Measurements from ENCODE around the gene FLRT2. TPM values are rescaled to one million over a fixed set of nuclear protein-coding genes. Genes with fewer than 3 reads are reported as not detected.

Gene FLRT2
- total RNA-seq, 1 experiment from 2014 or later, result 0.07 TPM

DNA sequence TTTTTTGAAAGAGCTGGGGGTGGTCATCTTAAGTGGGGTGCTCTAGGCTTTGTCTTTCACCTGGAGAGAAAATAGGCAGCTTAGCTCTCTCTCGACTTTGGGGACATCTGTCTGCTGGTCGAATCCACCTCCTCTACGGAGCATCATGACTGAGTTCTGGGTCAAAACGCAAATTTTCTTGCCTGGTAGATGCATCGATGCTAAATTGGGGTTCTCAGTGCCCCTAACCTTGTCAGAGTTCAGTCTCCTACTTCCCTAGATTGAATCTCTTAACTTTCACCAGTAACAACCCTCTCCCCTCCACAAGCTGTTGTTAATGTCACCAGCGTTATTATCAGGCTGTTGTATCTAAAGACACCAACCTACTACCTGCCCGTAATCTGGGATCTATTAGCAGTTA is 682 bp downstream of the FLRT2 start:
- Histone ChIP-seq H3K9me2 (replicated peaks; ENCODE audit: low read length) (no peaks in the 10 kb centered on the region), H2AFZ (ENCODE audit: low read length) (no peak overlapping the region), H3K4me1 (ENCODE audit: insufficient read depth, low read length) (peaks cover 16% of the 10 kb centered on the region), H3K27ac (ENCODE audit: low read length) (no peak overlapping the region), H4K20me1 (ENCODE audit: low read length) (no peaks in the 10 kb centered on the region), H3K4me2 (ENCODE audit: low read length) (no peak overlapping the region), H3K79me2 (ENCODE audit: low read length) (no peaks in the 10 kb centered on the region), H3K36me3 (ENCODE audit: low read depth, low read length) (no peaks in the 10 kb centered on the region), H3K4me3 (ENCODE audit: low read length) (no peak overlapping the region), H3F3A (ENCODE audit: low read length, unreplicated experiment) (no peaks in the 10 kb centered on the region), H3K27me3 (ENCODE audit: low read length) (peaks cover 9% of the 10 kb centered on the region; the same call in 1 of the 2 replicates), H3K9ac (ENCODE audit: low read length) (no peak overlapping the region), H3K9me3 (ENCODE audit: low read length) (no peaks in the 10 kb centered on the region)
- no TSS peak for BruUV-seq (replicated peaks)
- CTCF ChIA-PET, result no interaction called here
- DNase-seq, result no peak
- intact Hi-C loops (cut with micrococcal nuclease), result no loop called here
- TF ChIP-seq EZH2 (IDR thresholded peaks at IDR 0.05; ENCODE audit: low read length, unreplicated experiment), result no peak
- no peak for ATAC-seq
- POLR2A ChIA-PET (ENCODE audit: unreplicated experiment), result no interaction called here

DNA sequence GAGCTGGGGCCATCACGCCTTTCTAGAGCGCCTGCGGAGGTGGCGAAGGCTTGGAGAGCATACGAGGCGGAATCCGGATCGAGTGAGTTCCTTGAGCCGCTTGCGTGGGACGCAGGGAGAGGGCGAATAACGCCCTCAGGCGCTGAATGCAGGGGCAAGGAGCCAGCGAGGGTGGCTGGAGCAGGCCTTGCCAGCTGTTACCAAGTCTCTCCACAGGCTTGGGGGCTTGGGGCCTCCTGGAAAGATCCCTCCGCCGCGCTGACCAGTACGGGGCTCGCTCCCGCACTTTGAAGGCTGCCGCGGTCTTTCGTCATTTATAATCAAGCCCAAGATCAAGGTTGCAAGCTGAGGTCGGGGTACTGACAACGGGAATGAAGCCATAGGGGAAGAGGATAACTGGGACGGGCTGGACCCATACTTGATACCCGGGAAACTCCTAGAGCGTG is 1.2 kb downstream of the FLRT2 start:
- ChIA-PET CTCF (no interaction called here), POLR2A (ENCODE audit: unreplicated experiment) (no interaction called here)
- no peak overlapping the region for H2AFZ ChIP-seq (ENCODE audit: low read length)
- no peaks in the 10 kb centered on the region for H3K9me3 ChIP-seq (ENCODE audit: low read length)
- H3K27me3 ChIP-seq (ENCODE audit: low read length), result peaks cover 9% of the 10 kb centered on the region; the same call in 1 of the 2 replicates
- no peaks in the 10 kb centered on the region for H3K79me2 ChIP-seq (ENCODE audit: low read length)
- H3F3A ChIP-seq (ENCODE audit: low read length, unreplicated experiment), result no peaks in the 10 kb centered on the region
- H3K36me3 ChIP-seq (ENCODE audit: low read depth, low read length), result no peaks in the 10 kb centered on the region
- ATAC-seq (no peak), DNase-seq (no peak)
- no peak overlapping the region for H3K27ac ChIP-seq (ENCODE audit: low read length)
- no peak overlapping the region for H3K4me3 ChIP-seq (ENCODE audit: low read length)
- no peak overlapping the region for H3K9ac ChIP-seq (ENCODE audit: low read length)
- H4K20me1 ChIP-seq (ENCODE audit: low read length), result no peaks in the 10 kb centered on the region
- H3K4me1 ChIP-seq (ENCODE audit: insufficient read depth, low read length), result peaks cover 16% of the 10 kb centered on the region
- intact Hi-C loops (cut with micrococcal nuclease), result no loop called here
- no peaks in the 10 kb centered on the region for H3K9me2 ChIP-seq (replicated peaks; ENCODE audit: low read length)
- BruUV-seq (replicated peaks), result no TSS peak
- H3K4me2 ChIP-seq (ENCODE audit: low read length), result no peak overlapping the region
- no peak for TF ChIP-seq EZH2phosphoT487 (IDR thresholded peaks at IDR 0.05; ENCODE audit: borderline replicate concordance, low read length)
- TF ChIP-seq, protein P1, sequence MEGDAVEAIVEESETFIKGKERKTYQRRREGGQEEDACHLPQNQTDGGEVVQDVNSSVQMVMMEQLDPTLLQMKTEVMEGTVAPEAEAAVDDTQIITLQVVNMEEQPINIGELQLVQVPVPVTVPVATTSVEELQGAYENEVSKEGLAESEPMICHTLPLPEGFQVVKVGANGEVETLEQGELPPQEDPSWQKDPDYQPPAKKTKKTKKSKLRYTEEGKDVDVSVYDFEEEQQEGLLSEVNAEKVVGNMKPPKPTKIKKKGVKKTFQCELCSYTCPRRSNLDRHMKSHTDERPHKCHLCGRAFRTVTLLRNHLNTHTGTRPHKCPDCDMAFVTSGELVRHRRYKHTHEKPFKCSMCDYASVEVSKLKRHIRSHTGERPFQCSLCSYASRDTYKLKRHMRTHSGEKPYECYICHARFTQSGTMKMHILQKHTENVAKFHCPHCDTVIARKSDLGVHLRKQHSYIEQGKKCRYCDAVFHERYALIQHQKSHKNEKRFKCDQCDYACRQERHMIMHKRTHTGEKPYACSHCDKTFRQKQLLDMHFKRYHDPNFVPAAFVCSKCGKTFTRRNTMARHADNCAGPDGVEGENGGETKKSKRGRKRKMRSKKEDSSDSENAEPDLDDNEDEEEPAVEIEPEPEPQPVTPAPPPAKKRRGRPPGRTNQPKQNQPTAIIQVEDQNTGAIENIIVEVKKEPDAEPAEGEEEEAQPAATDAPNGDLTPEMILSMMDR (conservative IDR thresholded peaks at IDR 0.05; ENCODE audit: low read depth, low read length), result no peak
- no peak for TF ChIP-seq EZH2 (IDR thresholded peaks at IDR 0.05; ENCODE audit: low read length, unreplicated experiment)

DNA sequence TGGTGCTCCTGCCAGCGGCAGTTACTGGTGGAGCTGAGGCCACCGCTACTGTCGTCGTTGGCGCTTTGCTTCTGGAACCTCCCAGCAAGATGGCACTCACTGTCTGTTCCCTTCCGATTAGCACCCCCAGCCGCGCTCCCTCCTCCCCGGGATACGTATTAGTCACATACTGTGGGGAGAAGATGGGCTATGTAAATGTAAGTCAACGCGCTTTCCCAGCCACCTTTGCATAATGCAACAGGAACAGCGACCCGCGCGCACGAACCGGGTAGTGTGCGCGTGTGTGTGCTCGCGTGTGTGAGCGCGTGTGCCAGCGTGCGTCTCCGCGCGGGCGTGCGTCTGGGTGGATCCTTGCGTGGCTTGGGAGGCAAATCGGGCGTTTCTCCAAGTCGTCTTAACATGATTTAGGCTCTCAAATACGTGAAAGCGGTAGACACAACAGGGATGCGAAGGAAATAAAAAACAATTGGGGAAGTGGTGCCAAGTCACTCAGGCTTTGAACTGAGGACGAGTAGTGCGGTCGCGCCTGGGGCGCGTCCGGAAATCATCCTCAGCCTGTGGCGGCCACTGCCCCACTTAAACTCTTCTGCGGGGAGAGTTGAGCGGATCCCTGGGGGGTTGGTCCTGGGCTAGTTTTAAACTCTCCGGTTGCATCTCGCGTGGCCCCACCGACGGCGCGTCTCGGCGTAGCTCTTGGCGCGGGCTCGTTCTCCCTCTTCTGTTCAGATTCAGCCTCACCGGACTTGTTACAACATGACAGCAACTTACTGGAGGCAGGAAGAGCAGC is 1.8 kb downstream of the FLRT2 start:
- intact Hi-C loops (cut with micrococcal nuclease), result no loop called here
- DNase-seq, result no peak
- H3K27me3 ChIP-seq (ENCODE audit: low read length), result peaks cover 9% of the 10 kb centered on the region; the same call in 1 of the 2 replicates
- POLR2A ChIA-PET (ENCODE audit: unreplicated experiment), result no interaction called here
- H3K79me2 ChIP-seq (ENCODE audit: low read length), result no peaks in the 10 kb centered on the region
- BruUV-seq (replicated peaks), result no TSS peak
- H2AFZ ChIP-seq (ENCODE audit: low read length), result no peak overlapping the region
- H3K4me3 ChIP-seq (ENCODE audit: low read length), result no peak overlapping the region
- H3K9ac ChIP-seq (ENCODE audit: low read length), result no peak overlapping the region
- H3K4me1 ChIP-seq (ENCODE audit: insufficient read depth, low read length), result peaks cover 16% of the 10 kb centered on the region
- no peaks in the 10 kb centered on the region for H3F3A ChIP-seq (ENCODE audit: low read length, unreplicated experiment)
- H3K9me2 ChIP-seq (replicated peaks; ENCODE audit: low read length), result no peaks in the 10 kb centered on the region
- TF ChIP-seq, protein P1 (conservative IDR thresholded peaks at IDR 0.05; ENCODE audit: low read depth, low read length), result no peak
- TF ChIP-seq EZH2phosphoT487 (IDR thresholded peaks at IDR 0.05; ENCODE audit: borderline replicate concordance, low read length) (no peak), EZH2 (IDR thresholded peaks at IDR 0.05; ENCODE audit: low read length, unreplicated experiment) (no peak)
- no peak for ATAC-seq
- H3K36me3 ChIP-seq (ENCODE audit: low read depth, low read length), result no peaks in the 10 kb centered on the region
- CTCF ChIA-PET, result no interaction called here
- no peaks in the 10 kb centered on the region for H4K20me1 ChIP-seq (ENCODE audit: low read length)
- no peaks in the 10 kb centered on the region for H3K9me3 ChIP-seq (ENCODE audit: low read length)
- H3K27ac ChIP-seq (ENCODE audit: low read length), result no peak overlapping the region
- H3K4me2 ChIP-seq (ENCODE audit: low read length), result no peak overlapping the region

All from PC-3 (cell line).